Spinal cord (tissue), 10 donors: ENCODE results near the gene ZDHHC11B. TPM values are rescaled to one million over a fixed set of nuclear protein-coding genes. Genes with fewer than 3 reads are reported as not detected.

Experiments
- DNase-seq, 6 donors: peaks; one replicate each; pipeline versions ENCODE4 v3.0.0 to v3.0.0-alpha.2; 2013 to 2015; ENCODE audit warnings: low spot score in 6 of 6, low read depth in 4 of 6
- H3K27ac ChIP-seq: one replicate; pipeline ENCODE4 v1.5.1; 2013; ENCODE audit warnings: low read depth, low read length, control low read depth
- H3K27me3 ChIP-seq: one replicate; pipeline ENCODE4 v1.6.1; 2013; ENCODE audit warnings: low read length; ENCODE audit not compliant: control insufficient read depth, insufficient read depth
- H3K36me3 ChIP-seq: one replicate; pipeline ENCODE4 v1.6.1; 2013; ENCODE audit warnings: low read length; ENCODE audit not compliant: control insufficient read depth, insufficient read depth
- H3K4me1 ChIP-seq: one replicate; pipeline ENCODE4 v1.6.1; 2013; ENCODE audit warnings: low read length; ENCODE audit not compliant: control insufficient read depth, insufficient read depth
- H3K4me3 ChIP-seq: one replicate; pipeline ENCODE4 v1.5.1; 2013; ENCODE audit warnings: low read depth, low read length, control low read depth
- H3K9me3 ChIP-seq: one replicate; pipeline ENCODE4 v1.6.1; 2013; ENCODE audit warnings: low read length; ENCODE audit not compliant: control insufficient read depth, insufficient read depth
- WGBS: methylation state at CpG from one replicate; pipeline ENCODE4 v1.1.5; 2013; ENCODE audit warnings: missing lambda C conversion rate; ENCODE audit not compliant: insufficient coverage; 5-methylcytosine and 5-hydroxymethylcytosine counted together
- polyA plus RNA-seq, 2 donors: library from polyadenylated mRNA; unstranded; fragments of 120-200 nt; gene quantifications; one replicate each; pipeline ENCODE4 v1.2.1, GENCODE V29; 2013; ENCODE audit not compliant: insufficient read length in 2 of 2
- total RNA-seq, 2 donors: library from RNA; depleted of rRNA in 1 of 2; stranded (reverse); fragments of 120-200 nt in 1 of 2; fragments of >200 nt in 1 of 2; gene quantifications; one replicate each; pipeline versions ENCODE4 v1.2.3 to v1.2.4, GENCODE V29; 2013 to 2014
- donor health status: healthy.

ZDHHC11B gene
- total and polyA plus RNA-seq, 4 donors, result 7.3 to 37.2 (median 16.2) TPM

DNA sequence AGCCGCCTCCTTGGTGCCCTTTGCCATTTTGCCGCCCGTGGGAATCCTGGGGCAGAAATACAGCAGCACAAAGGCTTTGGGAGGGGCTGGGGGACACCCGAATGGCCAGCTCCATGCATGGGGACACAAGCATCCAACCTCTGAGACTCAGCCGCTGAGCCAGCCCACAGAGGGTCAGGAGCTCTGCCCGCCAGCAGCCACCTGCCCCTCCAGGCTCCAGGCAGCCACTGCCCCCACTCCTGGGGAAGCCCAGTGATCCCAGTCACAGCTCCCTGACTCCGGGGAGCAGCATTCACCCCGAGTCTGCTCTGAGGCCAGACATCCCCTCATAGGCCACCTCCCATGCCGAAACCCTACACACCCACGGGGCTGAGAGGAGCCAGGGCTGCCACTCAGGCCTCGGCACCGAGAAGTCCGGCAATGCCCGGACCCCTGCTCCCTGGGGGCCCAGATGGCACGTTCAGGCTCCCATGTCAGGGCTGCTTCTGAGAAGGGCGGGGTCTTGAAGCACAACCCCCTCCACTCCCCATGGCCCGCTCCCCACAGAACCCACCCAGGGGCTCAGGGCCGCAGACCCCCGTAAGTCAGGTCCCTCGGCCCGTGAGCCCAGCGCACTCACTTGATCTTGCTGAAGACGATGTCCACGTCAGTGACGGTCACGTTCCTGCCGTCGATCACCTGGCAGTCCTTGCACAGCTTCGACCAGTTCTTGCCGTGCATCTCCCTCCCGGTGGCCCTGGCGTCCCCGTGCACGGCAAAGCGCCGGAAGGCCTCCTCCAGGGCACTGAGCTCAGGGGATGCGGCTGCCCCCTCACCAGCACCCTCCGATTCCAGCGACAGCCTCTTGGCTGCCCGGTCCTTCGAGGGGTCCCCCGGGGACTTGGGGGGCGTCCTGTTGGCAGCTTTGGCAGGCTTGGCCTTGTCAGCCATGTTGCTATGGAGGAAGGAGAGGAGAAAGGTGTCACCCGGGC, 107.1 kb downstream of the ZDHHC11B start:
- Histone ChIP-seq H3K4me1 (peaks cover 28% of the 10 kb centered on the region), H3K27ac (no peak overlapping the region), H3K27me3 (no peaks in the 10 kb centered on the region), H3K36me3 (peaks cover 49% of the 10 kb centered on the region), H3K9me3 (no peaks in the 10 kb centered on the region), H3K4me3 (no peak overlapping the region)
- DNase-seq, result no peak
- WGBS, result 80% methylated on average over 43 of the region's 44 CpGs

DNA sequence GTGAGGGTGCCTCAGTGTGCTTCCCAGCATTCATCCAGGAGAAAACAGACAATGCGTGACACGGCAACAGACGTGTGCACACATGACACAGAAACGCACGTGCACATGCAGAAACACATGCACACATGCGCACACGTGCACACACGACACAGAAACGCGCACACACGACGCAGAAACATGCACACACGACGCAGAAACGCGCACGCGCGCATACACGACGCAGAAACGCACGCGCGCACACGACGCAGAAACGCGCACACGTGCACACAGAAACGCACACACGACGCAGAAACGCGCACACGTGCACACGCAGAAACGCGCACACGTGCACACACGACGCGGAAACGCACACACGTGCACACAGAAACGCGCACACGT, 107.8 kb downstream of the ZDHHC11B start:
- Histone ChIP-seq H3K36me3 (peaks cover 55% of the 10 kb centered on the region), H3K27me3 (no peaks in the 10 kb centered on the region), H3K4me3 (no peak overlapping the region), H3K4me1 (peaks cover 36% of the 10 kb centered on the region), H3K9me3 (no peaks in the 10 kb centered on the region), H3K27ac (no peak overlapping the region)
- DNase-seq, result no peak
- WGBS, result 95% methylated on average over 48 of the region's 48 CpGs

DNA sequence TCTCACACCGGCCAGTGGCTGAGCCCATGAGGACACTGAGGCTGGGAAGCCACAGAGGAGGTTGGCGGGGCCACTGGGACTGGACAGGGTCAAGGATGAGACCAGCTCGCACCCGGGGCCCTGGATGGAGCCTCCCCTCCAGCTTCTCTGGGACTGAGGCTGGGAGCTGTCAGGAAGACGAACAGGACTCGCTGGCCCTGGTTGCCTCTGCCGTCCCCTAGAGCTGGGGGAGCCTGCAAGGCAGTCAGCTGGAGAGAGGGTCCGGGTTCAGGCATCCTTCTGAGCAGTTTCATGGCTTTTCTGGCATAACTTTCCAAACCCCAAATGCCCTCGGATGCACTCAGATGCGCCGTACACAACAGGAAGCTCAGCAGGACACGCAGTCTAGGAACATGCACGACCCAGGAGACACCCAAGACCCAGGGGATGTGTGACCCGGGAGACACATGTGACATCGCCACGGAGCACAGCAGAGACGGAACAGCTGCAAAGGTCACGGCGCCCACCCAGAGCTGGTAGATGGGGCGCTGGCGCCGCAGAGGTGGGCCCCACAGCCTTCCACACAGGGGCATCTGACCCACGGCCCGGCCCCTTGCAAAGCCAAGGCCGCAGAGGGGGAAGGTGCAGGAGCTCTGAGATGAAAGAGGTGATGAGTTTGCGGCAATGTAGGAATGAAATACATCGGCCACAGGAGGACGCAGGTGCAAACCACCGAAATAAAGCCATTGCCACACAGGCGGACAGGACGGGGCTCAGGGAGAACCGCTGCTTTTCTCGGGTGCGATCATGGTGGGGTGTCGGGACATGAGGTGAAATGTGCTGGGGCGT, 108.4 kb downstream of the ZDHHC11B start:
- peaks cover 52% of the 10 kb centered on the region for H3K36me3 ChIP-seq
- H3K9me3 ChIP-seq, result no peaks in the 10 kb centered on the region
- 84% methylated on average over 36 of the region's 36 CpGs for WGBS
- no peak for DNase-seq
- no peak overlapping the region for H3K4me3 ChIP-seq
- peaks cover 42% of the 10 kb centered on the region for H3K4me1 ChIP-seq
- H3K27me3 ChIP-seq, result no peaks in the 10 kb centered on the region
- no peak overlapping the region for H3K27ac ChIP-seq

DNA sequence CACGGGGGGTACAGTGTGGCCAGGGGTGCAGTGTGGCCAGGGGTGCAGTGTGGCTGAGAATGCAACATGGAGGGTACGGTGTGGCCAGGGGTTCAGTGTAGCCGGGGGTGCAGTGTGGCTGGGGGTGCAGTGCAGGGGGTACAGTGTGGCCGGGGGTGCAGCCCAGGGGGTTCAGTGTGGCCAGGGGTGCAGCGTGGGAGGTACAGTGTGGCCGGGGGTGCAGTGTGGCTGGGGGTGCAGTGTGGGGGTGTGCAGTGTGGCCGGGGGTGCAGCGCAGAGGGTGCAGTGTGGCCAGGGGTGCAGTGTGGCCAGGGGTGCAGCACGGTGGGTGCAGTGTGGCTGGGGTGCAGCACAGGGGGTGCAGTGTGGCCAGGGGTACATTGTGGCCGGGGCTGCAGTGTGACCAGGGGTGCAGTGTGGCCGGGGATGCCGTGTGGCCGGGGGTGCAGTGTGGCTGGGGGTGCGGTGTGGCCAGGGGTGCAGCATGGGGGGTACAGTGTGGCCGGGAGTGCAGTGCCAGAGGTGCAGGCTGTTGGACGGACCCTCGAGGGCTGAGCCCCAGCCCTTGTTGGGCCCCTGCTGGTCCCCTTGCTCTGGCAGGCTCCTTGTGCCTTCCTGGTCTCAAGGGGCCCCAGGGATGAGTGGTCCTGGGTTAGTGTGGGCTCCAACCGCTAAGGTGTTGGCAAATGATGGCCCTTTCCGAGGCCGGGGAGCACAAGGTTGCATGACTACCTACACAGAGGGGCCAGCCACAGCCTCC, 109.2 kb downstream of the ZDHHC11B start:
- Histone ChIP-seq H3K27ac (no peak overlapping the region), H3K4me1 (peaks cover 50% of the 10 kb centered on the region)

DNA sequence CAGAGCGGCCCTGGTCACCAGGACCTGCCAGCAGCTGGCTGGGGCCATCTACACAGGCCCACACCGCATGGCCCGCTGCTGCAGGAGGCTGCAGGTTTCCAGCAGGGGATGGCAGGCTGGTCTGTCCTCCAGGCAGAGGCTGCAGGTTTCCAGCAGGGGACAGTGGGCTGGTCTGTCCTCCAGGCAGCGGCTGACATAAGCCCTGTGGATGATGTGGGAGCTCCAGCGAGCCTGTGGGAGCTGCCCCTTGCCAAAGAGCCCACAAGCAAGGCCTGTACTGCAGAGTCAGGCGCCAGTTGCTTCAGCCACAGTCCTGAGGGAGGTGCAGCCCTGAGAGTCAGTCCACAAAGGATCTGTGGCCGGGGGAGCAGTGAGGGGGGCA, 109.9 kb downstream of the ZDHHC11B start:
- peaks cover 56% of the 10 kb centered on the region for H3K4me1 ChIP-seq
- H3K36me3 ChIP-seq, result peaks cover 66% of the 10 kb centered on the region
- no peaks in the 10 kb centered on the region for H3K9me3 ChIP-seq
- WGBS, result 51% methylated on average over 6 of the region's 7 CpGs
- no peak overlapping the region for H3K4me3 ChIP-seq
- no peak overlapping the region for H3K27ac ChIP-seq
- peak in 1 of 6 donors; percentile 19 for DNase-seq
- H3K27me3 ChIP-seq, result no peaks in the 10 kb centered on the region

More for the DNA sequence above, 109.2 kb downstream of the ZDHHC11B start:
- DNase-seq, result no peak
- WGBS, result 74% methylated on average over 19 of the region's 20 CpGs
- peaks cover 60% of the 10 kb centered on the region for H3K36me3 ChIP-seq
- no peaks in the 10 kb centered on the region for H3K27me3 ChIP-seq
- no peaks in the 10 kb centered on the region for H3K9me3 ChIP-seq
- no peak overlapping the region for H3K4me3 ChIP-seq

DNA sequence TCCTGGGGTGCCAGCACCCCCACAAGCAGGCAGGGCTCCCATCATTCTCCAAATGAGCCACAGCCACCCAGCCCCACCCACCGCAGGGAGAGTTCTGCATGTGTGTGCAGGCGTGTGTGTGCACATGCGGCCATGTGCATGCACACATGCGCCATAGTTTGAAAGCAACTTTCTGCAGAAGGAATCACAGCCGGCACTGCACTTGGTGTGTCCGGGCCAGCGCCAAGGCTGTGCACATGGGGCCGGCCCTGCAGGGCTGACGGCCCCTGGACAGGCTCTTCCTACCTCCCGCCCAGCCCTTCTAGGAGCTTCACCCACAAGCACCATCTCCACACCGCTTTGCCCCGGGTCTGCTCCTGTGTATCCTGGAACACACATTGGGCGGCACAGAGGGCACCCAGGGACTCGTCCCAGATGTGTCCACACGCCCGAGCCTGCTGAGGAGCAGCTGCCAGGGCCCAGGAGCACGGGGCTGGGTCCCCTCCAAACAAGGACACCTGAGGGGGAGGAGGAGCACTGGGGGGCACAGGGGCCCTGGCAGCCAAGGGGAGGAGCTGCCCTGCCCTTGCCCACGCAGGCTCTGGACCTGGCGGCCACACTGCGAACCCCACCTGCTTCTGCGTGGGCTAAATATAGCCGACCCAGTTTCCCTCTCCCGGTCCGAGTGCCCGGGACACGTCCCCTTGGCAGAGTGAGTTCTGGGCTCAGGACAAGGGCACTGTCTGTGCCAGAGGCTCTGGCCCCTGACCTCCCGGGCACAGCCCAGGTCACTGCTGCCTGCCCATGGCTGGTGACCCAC, 110.5 kb downstream of the ZDHHC11B start:
- Histone ChIP-seq H3K36me3 (peaks cover 72% of the 10 kb centered on the region), H3K9me3 (no peaks in the 10 kb centered on the region), H3K4me3 (no peak overlapping the region), H3K4me1 (peaks cover 60% of the 10 kb centered on the region), H3K27ac (no peak overlapping the region), H3K27me3 (no peaks in the 10 kb centered on the region)
- DNase-seq, result no peak
- WGBS, result 80% methylated on average over 25 of the region's 27 CpGs

DNA sequence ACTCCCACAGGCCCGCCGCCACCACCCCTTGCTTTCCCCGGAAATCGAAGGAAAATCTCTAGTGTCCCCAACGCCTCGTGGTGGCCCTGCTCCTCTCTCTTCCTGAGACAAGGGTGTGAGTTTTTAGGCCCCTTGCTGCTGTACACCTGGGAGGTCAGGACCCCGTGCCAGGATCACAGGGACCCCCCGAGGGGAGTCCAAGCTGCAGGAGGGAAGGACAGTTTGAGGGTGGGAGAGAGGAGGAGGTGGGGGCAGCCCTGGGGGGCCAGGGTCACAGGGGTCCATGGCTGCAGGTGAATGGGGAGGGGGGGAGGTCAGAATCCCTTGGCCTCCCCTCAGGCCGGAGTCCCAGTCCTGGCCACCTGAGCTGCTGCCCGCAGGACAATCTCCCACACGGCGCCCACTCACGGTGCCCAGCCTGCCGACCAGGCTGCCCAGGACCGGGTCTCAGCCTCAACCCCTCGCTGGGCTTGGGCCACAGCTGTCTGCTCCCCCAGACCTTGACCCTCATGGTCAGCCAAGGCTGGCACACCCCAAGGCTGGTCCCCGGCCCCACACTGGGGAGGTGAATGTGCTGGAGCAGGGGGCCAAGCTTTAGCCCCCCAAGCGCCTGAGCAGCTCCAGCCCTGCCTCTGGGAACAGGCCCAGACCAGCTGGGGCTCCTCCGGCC, 111.2 kb downstream of the ZDHHC11B start:
- DNase-seq, result no peak
- WGBS, result 48% methylated on average over 17 of the region's 19 CpGs

DNA sequence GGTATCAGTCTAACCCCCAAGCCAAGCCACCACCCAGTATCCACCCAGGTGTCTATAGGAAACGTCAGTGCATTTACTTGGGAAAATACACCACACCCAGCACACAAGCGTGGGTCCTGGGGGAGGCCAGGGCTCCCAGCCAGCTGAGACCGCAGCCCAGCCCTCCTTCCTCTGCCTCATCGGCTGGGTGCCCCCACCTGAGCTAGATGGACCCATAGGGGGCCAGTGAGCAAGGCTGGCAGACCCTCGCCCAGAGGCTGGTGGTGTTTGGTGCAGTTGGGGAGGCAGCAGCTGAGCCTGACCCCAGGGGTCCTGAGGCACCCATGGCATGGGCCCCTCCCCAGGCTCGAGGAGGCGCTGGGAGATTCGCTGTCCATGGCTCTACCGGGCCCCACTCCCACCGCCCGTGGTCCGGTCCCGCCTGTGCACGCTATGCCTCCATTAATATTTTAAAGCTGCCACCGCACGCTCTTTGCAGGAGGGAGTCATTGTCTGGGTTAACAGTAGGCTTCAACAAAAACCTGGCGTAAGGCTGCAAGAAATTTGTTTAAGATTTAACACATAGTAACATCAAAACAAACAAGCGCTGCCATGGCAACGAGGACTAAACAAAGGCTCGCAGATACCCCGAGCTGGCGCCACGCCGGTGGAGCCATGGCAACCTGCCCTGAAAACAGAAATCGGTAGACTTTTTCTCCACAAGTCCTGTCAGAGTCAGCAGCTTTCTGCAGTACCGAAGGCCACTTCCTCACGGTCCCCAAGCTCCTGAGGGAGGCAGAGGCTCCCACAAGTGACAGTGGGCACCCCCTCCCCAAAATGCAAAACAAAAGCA, 112.0 kb downstream of the ZDHHC11B start:
- H3K27me3 ChIP-seq, result no peaks in the 10 kb centered on the region
- H3K4me3 ChIP-seq, result no peak overlapping the region
- H3K36me3 ChIP-seq, result peaks cover 83% of the 10 kb centered on the region
- H3K4me1 ChIP-seq, result peaks cover 65% of the 10 kb centered on the region
- 9% methylated on average over 19 of the region's 27 CpGs for WGBS
- H3K9me3 ChIP-seq, result no peaks in the 10 kb centered on the region
- peak overlapping the region; percentile 57 for H3K27ac ChIP-seq
- DNase-seq, result peak in 5 of 6 donors; percentile 71 to 96 (median 86)

More for the DNA sequence above, 111.2 kb downstream of the ZDHHC11B start:
- Histone ChIP-seq H3K27ac (peak overlapping the region; percentile 20), H3K4me1 (peaks cover 65% of the 10 kb centered on the region), H3K4me3 (no peak overlapping the region), H3K27me3 (no peaks in the 10 kb centered on the region), H3K36me3 (peaks cover 80% of the 10 kb centered on the region), H3K9me3 (no peaks in the 10 kb centered on the region)
